ENCODE measurements around the gene HMOX1.

Gene HMOX1

GRCh38 chr22:35337932-35338331, 43.0 kb upstream of the HMOX1 start:
- DNase-seq (ENCODE audit: low read depth) = no peak
- H3K4me3 ChIP-seq (ENCODE audit: low read length) = no peak overlapping the region
- no peak for TF ChIP-seq CTCF (IDR thresholded peaks at IDR 0.05; ENCODE audit: insufficient read depth, low read depth, low read length, missing control alignments)

- no peak overlapping the region for H3K4me3 ChIP-seq (ENCODE audit: low read length)
- DNase-seq (ENCODE audit: low read depth) = no peak
- TF ChIP-seq CTCF (IDR thresholded peaks at IDR 0.05; ENCODE audit: insufficient read depth, low read depth, low read length, missing control alignments) = no peak
Measured at GRCh38 chr22:35341090-35341874, 39.6 kb upstream of the HMOX1 start.

GRCh38 chr22:35342390-35342789, 38.5 kb upstream of the HMOX1 start:
- no peak overlapping the region for H3K4me3 ChIP-seq (ENCODE audit: low read length)
- TF ChIP-seq CTCF (IDR thresholded peaks at IDR 0.05; ENCODE audit: insufficient read depth, low read depth, low read length, missing control alignments) = no peak
- DNase-seq (ENCODE audit: low read depth) = no peak

- no peak overlapping the region for H3K4me3 ChIP-seq (ENCODE audit: low read length)
- TF ChIP-seq CTCF (IDR thresholded peaks at IDR 0.05; ENCODE audit: insufficient read depth, low read depth, low read length, missing control alignments) = no peak
- DNase-seq (ENCODE audit: low read depth) = no peak
Measured at GRCh38 chr22:35343664-35344550, 37.0 kb upstream of the HMOX1 start.

GRCh38 chr22:35344956-35345690, 35.8 kb upstream of the HMOX1 start:
- H3K4me3 ChIP-seq (ENCODE audit: low read length) = no peak overlapping the region
- DNase-seq (ENCODE audit: low read depth) = no peak
- TF ChIP-seq CTCF (IDR thresholded peaks at IDR 0.05; ENCODE audit: insufficient read depth, low read depth, low read length, missing control alignments) = no peak

- DNase-seq (ENCODE audit: low read depth) = no peak
- H3K4me3 ChIP-seq (ENCODE audit: low read length) = no peak overlapping the region
- TF ChIP-seq CTCF (IDR thresholded peaks at IDR 0.05; ENCODE audit: insufficient read depth, low read depth, low read length, missing control alignments) = no peak
Measured at GRCh38 chr22:35345808-35346505, 34.9 kb upstream of the HMOX1 start.
